ENCODE data around the gene CAVIN4. TPM values are rescaled to one million over a fixed set of nuclear protein-coding genes. Genes with fewer than 3 reads are reported as not detected.

The CAVIN4 gene
- total and polyA plus RNA-seq, 2 of the 13 experiments (the other 11 are each of a cell fraction or from before 2014, with no cell fraction given) = 0.54 to 1.00 TPM

DNA sequence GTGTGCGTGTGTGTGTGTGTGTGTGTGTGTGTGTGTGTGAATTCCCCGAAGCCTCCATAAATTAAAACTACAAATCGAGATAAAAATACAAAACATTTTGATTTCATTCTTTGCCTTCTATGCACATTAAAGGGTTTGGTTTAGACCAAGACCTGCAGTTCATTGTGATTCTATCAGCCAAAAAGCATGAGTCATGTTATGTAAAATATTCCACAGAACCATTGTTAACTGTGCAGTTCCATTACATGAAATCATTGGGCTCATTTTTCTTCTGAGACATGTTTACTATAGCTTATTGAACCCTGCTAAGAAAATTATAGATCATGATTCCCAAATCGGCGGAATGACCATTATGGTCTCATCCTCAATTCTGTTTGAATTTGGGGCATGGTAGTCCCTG, 11.7 kb downstream of the CAVIN4 start (continued):
- TF ChIP-seq ZNF280D (CRISPR knock-in tag; IDR thresholded peaks at IDR 0.05) = no peak
- no peak for TF ChIP-seq NFE2L1 (CRISPR knock-in tag; IDR thresholded peaks at IDR 0.05; ENCODE audit: borderline replicate concordance)
- no peak for TF ChIP-seq HOXA3 (CRISPR knock-in tag; IDR thresholded peaks at IDR 0.05)

DNA sequence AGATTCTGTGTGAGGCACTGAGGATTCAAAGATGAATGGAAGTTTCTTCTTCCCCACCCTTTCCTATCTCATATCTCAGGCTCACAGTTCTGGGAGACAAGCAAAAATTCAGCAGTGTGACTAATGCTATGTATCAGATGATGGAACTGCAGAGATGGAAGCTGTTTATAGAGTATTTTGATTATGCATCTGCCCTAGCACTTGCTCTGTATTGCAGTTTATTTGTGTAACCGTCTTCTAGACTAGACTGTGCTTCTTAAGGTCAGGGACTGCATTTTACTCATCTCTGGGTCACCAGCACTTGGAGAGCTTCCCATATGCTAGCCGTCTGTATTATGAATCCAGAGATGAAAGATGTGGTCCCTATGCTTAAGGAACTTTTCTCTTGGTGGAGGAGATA, 12.6 kb downstream of the CAVIN4 start:
- peaks cover 18% of the 10 kb centered on the region for H3K4me1 ChIP-seq (ENCODE audit: insufficient read depth, low read length)
- FAIRE-seq = no peak
- no peaks in the 10 kb centered on the region for H3K9me3 ChIP-seq (ENCODE audit: low read length)
- no TSS peak for BruUV-seq (replicated peaks)
- no peak overlapping the region for H3K4me3 ChIP-seq (replicated peaks in 1 of 3; ENCODE audit: insufficient read depth in 1 of 3, low read depth in 2 of 3, low read length in 3 of 3)
- DNase-seq (ENCODE audit: low spot score) = no peak
- H2AFZ ChIP-seq (ENCODE audit: low read length) = no peak overlapping the region
- intact Hi-C loops (cut with micrococcal nuclease; ENCODE audit: unreplicated experiment) = no loop called here
- ATAC-seq = no peak
- no peak overlapping the region for H3K27ac ChIP-seq (ENCODE audit: extremely low read length, insufficient read depth, low read length)
- 3% methylated on average over 2 of the region's 2 CpGs for WGBS (ENCODE audit: low lambda C conversion rate)
- no peaks in the 10 kb centered on the region for H4K20me1 ChIP-seq (ENCODE audit: insufficient read depth, low read length)
- ChIA-PET CTCF (ENCODE audit: low intra/inter-chr PET ratio, low total read pairs) (no interaction called here), POLR2A (no interaction called here)
- no peaks in the 10 kb centered on the region for H3K27me3 ChIP-seq (ENCODE audit: control insufficient read depth in 1 of 2, insufficient read depth in 2 of 2, low read length in 2 of 2)
- no peaks in the 10 kb centered on the region for H3K79me2 ChIP-seq (ENCODE audit: insufficient read depth, low read length)
- in situ Hi-C loops (cut with HindIII; ENCODE audit: extremely low pct_ligation_motif_present, low pct_unique_long_range_greater_than_20kb) = loop anchor here (5.0 to 25.0 kb wide), 4 partner anchors 83 to 1428 kb away; no protein-coding TSS in a partner anchor
- no peak overlapping the region for H3K4me2 ChIP-seq (ENCODE audit: low read depth, low read length)
- no peak overlapping the region for H3K9ac ChIP-seq (ENCODE audit: insufficient read depth, low read depth, low read length)
- no peaks in the 10 kb centered on the region for H3K36me3 ChIP-seq (replicated peaks in 1 of 2; ENCODE audit: control insufficient read depth in 1 of 2, insufficient read depth in 2 of 2, low read length in 2 of 2)
- no peak for TF ChIP-seq KAT2B (IDR thresholded peaks at IDR 0.05; ENCODE audit: borderline replicate concordance, low read depth, low read length)
- no peak for TF ChIP-seq ZNF253 (CRISPR knock-in tag; IDR thresholded peaks at IDR 0.05; ENCODE audit: borderline replicate concordance)
- TF ChIP-seq ARNTL (CRISPR knock-in tag; IDR thresholded peaks at IDR 0.05) = no peak
- no peak for TF ChIP-seq KDM6A (CRISPR knock-in tag; IDR thresholded peaks at IDR 0.05; ENCODE audit: low read depth)
- no peak for TF ChIP-seq ZBTB10 (CRISPR knock-in tag; IDR thresholded peaks at IDR 0.05; ENCODE audit: borderline replicate concordance)
- TF ChIP-seq, protein P1, sequence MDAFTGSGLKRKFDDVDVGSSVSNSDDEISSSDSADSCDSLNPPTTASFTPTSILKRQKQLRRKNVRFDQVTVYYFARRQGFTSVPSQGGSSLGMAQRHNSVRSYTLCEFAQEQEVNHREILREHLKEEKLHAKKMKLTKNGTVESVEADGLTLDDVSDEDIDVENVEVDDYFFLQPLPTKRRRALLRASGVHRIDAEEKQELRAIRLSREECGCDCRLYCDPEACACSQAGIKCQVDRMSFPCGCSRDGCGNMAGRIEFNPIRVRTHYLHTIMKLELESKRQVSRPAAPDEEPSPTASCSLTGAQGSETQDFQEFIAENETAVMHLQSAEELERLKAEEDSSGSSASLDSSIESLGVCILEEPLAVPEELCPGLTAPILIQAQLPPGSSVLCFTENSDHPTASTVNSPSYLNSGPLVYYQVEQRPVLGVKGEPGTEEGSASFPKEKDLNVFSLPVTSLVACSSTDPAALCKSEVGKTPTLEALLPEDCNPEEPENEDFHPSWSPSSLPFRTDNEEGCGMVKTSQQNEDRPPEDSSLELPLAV (CRISPR knock-in tag; conservative IDR thresholded peaks at IDR 0.05; ENCODE audit: low read depth) = no peak
- TF ChIP-seq, protein P2, sequence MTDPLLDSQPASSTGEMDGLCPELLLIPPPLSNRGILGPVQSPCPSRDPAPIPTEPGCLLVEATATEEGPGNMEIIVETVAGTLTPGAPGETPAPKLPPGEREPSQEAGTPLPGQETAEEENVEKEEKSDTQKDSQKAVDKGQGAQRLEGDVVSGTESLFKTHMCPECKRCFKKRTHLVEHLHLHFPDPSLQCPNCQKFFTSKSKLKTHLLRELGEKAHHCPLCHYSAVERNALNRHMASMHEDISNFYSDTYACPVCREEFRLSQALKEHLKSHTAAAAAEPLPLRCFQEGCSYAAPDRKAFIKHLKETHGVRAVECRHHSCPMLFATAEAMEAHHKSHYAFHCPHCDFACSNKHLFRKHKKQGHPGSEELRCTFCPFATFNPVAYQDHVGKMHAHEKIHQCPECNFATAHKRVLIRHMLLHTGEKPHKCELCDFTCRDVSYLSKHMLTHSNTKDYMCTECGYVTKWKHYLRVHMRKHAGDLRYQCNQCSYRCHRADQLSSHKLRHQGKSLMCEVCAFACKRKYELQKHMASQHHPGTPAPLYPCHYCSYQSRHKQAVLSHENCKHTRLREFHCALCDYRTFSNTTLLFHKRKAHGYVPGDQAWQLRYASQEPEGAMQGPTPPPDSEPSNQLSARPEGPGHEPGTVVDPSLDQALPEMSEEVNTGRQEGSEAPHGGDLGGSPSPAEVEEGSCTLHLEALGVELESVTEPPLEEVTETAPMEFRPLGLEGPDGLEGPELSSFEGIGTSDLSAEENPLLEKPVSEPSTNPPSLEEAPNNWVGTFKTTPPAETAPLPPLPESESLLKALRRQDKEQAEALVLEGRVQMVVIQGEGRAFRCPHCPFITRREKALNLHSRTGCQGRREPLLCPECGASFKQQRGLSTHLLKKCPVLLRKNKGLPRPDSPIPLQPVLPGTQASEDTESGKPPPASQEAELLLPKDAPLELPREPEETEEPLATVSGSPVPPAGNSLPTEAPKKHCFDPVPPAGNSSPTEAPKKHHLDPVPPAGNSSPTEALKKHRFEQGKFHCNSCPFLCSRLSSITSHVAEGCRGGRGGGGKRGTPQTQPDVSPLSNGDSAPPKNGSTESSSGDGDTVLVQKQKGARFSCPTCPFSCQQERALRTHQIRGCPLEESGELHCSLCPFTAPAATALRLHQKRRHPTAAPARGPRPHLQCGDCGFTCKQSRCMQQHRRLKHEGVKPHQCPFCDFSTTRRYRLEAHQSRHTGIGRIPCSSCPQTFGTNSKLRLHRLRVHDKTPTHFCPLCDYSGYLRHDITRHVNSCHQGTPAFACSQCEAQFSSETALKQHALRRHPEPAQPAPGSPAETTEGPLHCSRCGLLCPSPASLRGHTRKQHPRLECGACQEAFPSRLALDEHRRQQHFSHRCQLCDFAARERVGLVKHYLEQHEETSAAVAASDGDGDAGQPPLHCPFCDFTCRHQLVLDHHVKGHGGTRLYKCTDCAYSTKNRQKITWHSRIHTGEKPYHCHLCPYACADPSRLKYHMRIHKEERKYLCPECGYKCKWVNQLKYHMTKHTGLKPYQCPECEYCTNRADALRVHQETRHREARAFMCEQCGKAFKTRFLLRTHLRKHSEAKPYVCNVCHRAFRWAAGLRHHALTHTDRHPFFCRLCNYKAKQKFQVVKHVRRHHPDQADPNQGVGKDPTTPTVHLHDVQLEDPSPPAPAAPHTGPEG (CRISPR knock-in tag; IDR thresholded peaks at IDR 0.05) = no peak

Measured in HepG2 (cell line).